Testis (tissue), 3 donors: ENCODE data around the gene DNAJC18. TPM values are rescaled to one million over a fixed set of nuclear protein-coding genes. Genes with fewer than 3 reads are reported as not detected.
A peak's percentile ranks its signal among the peaks of the same experiment; 100 is the strongest.
"Not testable (repeated sequence)": the region's sequence is repeated elsewhere in the genome, so short reads cannot be mapped to it uniquely, and the experiment has no call there.

Source experiments
- DNase-seq: peaks from one replicate; pipeline ENCODE4 v3.0.0-alpha.2; 2019
- H3K27ac ChIP-seq, 2 donors: fragments of 200-600 bp; sonication (generic); one replicate each; pipeline ENCODE4 v1.5.1; 2019
- H3K27me3 ChIP-seq: fragments of 200-600 bp; sonication (generic); one replicate; pipeline ENCODE4 v1.5.1; 2019
- H3K36me3 ChIP-seq: fragments of 200-600 bp; sonication (generic); one replicate; pipeline ENCODE4 v1.5.1; 2017; ENCODE audit warnings: low read depth; ENCODE audit errors: missing control alignments
- H3K4me1 ChIP-seq: fragments of 200-600 bp; sonication (generic); one replicate; pipeline ENCODE4 v1.5.1; 2019
- H3K4me3 ChIP-seq, 2 donors: fragments of 200-600 bp; sonication (generic); one replicate each; pipeline ENCODE4 v1.5.1; 2017 to 2019
- H3K9me3 ChIP-seq: fragments of 200-600 bp; sonication (generic); one replicate; pipeline ENCODE4 v1.5.1; 2017
- CTCF ChIP-seq, 3 experiments: fragments of 450-650 bp in 2 of 3; fragments of 200-600 bp in 1 of 3; sonication (generic) in 1 of 3; IDR thresholded peaks; one replicate each; pipeline ENCODE4 v1.5.1; 2016 to 2019; ENCODE audit warnings: antibody characterized with exemption in 3 of 3, mild to moderate bottlenecking in 2 of 3, moderate library complexity in 1 of 3
- POLR2A ChIP-seq: fragments of 450-650 bp; IDR thresholded peaks from one replicate; pipeline ENCODE4 v1.6.1; 2017; ENCODE audit warnings: antibody characterized with exemption, mild to moderate bottlenecking, moderate library complexity
- WGBS, 2 donors: methylation state at CpG; one replicate each; pipeline ENCODE4 v1.1.5; 2018; 5-methylcytosine and 5-hydroxymethylcytosine counted together
- intact Hi-C: fragments of 100-400 bp; cut with DNase I; formaldehyde crosslinking; loops from one replicate; pipeline ENCODE4 v1.15.1; 2023; ENCODE audit warnings: low total_unique reads
- polyA plus RNA-seq: library from polyadenylated mRNA; stranded (reverse); fragments of 350-450 nt; fragmentation: Illumina TruSeq; extraction: RNeasy Lipid Tissue Mini Kit (QIAGEN cat#74804); gene quantifications from one replicate; pipeline ENCODE4 v1.2.3, GENCODE V29; 2014; ENCODE audit warnings: low read depth, low replicate concordance; ENCODE audit not compliant: insufficient read depth
- total RNA-seq, 2 donors: library from RNA; depleted of rRNA; stranded (reverse); fragments of >200 nt; gene quantifications; one replicate each; pipeline ENCODE4 v1.2.3, GENCODE V29; 2016

The DNAJC18 gene
- total and polyA plus RNA-seq, 3 donors from 2014 or later, result 45.0 to 283 (median 98.3) TPM

- DNase-seq, result no peak
- TF ChIP-seq CTCF (IDR thresholded peaks at IDR 0.05) (no peak), POLR2A (no peak)
- Histone ChIP-seq H3K9me3 (no peaks in the 10 kb centered on the region), H3K27me3 (no peaks in the 10 kb centered on the region), H3K27ac (no peak within 1 kb of the TSS), H3K4me1 (peaks cover 8% of the 10 kb centered on the region), H3K36me3 (no peaks in the 10 kb centered on the region), H3K4me3 (no peak within 1 kb of the TSS)
- 87 to 89% methylated on average over 9 to 11 of the region's 11 CpGs for WGBS, 2 donors
- intact Hi-C loops, result no loop called here
Observed at GRCh38 chr5:139389701-139390638, 49.4 kb downstream of the DNAJC18 start, which contains the start of gene MZB1. Gene MZB1, minus strand, starts transcription at chr5:139389913. Its CDS starts 57 bp downstream, at chr5:139389856.

- no peak overlapping the region for H3K27ac ChIP-seq
- no peaks in the 10 kb centered on the region for H3K36me3 ChIP-seq
- peak; percentile 43 for DNase-seq
- no peaks in the 10 kb centered on the region for H3K27me3 ChIP-seq
- WGBS, 2 donors, result 41 to 46% methylated on average over 8 of the region's 8 CpGs
- intact Hi-C loops, result no loop called here
- no peaks in the 10 kb centered on the region for H3K9me3 ChIP-seq
- H3K4me1 ChIP-seq, result peaks cover 8% of the 10 kb centered on the region
- no peak overlapping the region for H3K4me3 ChIP-seq
- no peak for TF ChIP-seq CTCF (IDR thresholded peaks at IDR 0.05)
- TF ChIP-seq POLR2A, result no peak
Observed at GRCh38 chr5:139388198-139388821, 51.0 kb downstream of the DNAJC18 start.

- H3K4me1 ChIP-seq, result peaks cover 2% of the 10 kb centered on the region
- no peaks in the 10 kb centered on the region for H3K9me3 ChIP-seq
- no peak for DNase-seq
- intact Hi-C loops, result no loop called here
- no peak overlapping the region for H3K27ac ChIP-seq
- H3K36me3 ChIP-seq, result no peaks in the 10 kb centered on the region
- WGBS, 2 donors, result 53 to 59% methylated on average over 2 to 10 of the region's 10 CpGs
- TF ChIP-seq POLR2A (no peak), CTCF (IDR thresholded peaks at IDR 0.05) (no peak)
- H3K4me3 ChIP-seq, result no peak overlapping the region
- no peaks in the 10 kb centered on the region for H3K27me3 ChIP-seq
Observed at GRCh38 chr5:139387611-139388197, 51.6 kb downstream of the DNAJC18 start.

GRCh38 chr5:139386956-139387355 lies 52.4 kb downstream of the DNAJC18 start:
- DNase-seq, H3K4me3 ChIP-seq, H3K27me3 ChIP-seq, H3K27ac ChIP-seq, intact Hi-C loops, H3K4me1 ChIP-seq, H3K9me3 ChIP-seq, H3K36me3 ChIP-seq: not testable (repeated sequence)
- WGBS, 2 donors, result 87 to 96% methylated on average over 8 to 10 of the region's 10 CpGs

- TF ChIP-seq CTCF (IDR thresholded peaks at IDR 0.05) (no peak), POLR2A (no peak)
- no peak overlapping the region for H3K4me3 ChIP-seq
- H3K27me3 ChIP-seq, result no peaks in the 10 kb centered on the region
- H3K36me3 ChIP-seq, result no peaks in the 10 kb centered on the region
- no peak for DNase-seq
- H3K9me3 ChIP-seq, result no peaks in the 10 kb centered on the region
- 84 to 88% methylated on average over 5 of the region's 5 CpGs for WGBS, 2 donors
- H3K27ac ChIP-seq, result no peak overlapping the region
- intact Hi-C loops, result no loop called here
- H3K4me1 ChIP-seq, result no peaks in the 10 kb centered on the region
Observed at GRCh38 chr5:139386050-139386438, 53.3 kb downstream of the DNAJC18 start.
